ENCODE results near the gene CLCN7.

DNA sequence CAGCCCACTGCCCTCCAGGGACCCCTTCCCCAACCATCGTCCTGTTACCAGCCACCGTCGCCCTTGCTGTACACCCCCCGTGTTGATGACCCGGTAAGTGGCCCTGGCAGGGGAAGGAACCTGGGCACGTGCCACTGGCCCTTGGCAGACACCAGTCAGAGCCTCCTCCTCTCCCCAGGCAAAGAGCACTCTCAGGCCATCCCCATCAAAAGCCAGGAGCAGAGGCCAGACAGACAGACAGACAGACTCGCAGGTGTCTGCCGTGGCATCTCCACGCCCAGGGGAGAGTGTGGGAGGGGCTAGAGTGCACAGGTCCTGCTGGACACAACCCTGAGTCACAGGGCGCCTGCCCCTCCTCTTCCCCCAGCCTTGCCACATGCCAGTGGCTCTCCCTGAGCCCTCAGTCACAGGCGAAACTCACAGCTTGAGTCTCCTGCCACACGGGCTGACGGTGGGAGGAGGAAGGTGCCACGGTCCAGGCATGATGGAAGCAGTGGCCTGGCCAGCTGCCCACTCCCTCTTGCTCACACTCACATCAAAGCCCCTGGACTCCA, 7.8 kb downstream of the CLCN7 start:
- TF ChIP-seq, protein P1, sequence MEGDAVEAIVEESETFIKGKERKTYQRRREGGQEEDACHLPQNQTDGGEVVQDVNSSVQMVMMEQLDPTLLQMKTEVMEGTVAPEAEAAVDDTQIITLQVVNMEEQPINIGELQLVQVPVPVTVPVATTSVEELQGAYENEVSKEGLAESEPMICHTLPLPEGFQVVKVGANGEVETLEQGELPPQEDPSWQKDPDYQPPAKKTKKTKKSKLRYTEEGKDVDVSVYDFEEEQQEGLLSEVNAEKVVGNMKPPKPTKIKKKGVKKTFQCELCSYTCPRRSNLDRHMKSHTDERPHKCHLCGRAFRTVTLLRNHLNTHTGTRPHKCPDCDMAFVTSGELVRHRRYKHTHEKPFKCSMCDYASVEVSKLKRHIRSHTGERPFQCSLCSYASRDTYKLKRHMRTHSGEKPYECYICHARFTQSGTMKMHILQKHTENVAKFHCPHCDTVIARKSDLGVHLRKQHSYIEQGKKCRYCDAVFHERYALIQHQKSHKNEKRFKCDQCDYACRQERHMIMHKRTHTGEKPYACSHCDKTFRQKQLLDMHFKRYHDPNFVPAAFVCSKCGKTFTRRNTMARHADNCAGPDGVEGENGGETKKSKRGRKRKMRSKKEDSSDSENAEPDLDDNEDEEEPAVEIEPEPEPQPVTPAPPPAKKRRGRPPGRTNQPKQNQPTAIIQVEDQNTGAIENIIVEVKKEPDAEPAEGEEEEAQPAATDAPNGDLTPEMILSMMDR (IDR thresholded peaks at IDR 0.05) = no peak
- TF ChIP-seq EZH2 (IDR thresholded peaks at IDR 0.05) = no peak

Measured in neural progenitor cell (in vitro differentiated cells).